ENCODE data around the gene FUT8.

Gene FUT8

GRCh38 chr14:65496178-65496993, 83.9 kb downstream of the FUT8 start:
- DNase-seq = no peak

GRCh38 chr14:65499138-65499537, 86.6 kb downstream of the FUT8 start:
- no peak for DNase-seq

- DNase-seq = no peak
Measured at GRCh38 chr14:65500075-65500474, 87.5 kb downstream of the FUT8 start.

GRCh38 chr14:65501328-65501727, 88.8 kb downstream of the FUT8 start:
- no peak for DNase-seq

- DNase-seq = no peak
Measured at GRCh38 chr14:65502676-65503124, 90.2 kb downstream of the FUT8 start.

GRCh38 chr14:65503771-65504170, 91.2 kb downstream of the FUT8 start:
- DNase-seq = no peak

GRCh38 chr14:65506801-65507200, 94.3 kb downstream of the FUT8 start:
- DNase-seq = peak; percentile 50

GRCh38 chr14:65509842-65510241, 97.3 kb downstream of the FUT8 start:
- DNase-seq = no peak

GRCh38 chr14:65513671-65514070, 101.1 kb downstream of the FUT8 start:
- no peak for DNase-seq

- no peak for DNase-seq
Measured at GRCh38 chr14:65517635-65518542, 105.4 kb downstream of the FUT8 start.

- DNase-seq = no peak
Measured at GRCh38 chr14:65528069-65528468, 115.5 kb downstream of the FUT8 start.

GRCh38 chr14:65531148-65531547, 118.6 kb downstream of the FUT8 start:
- DNase-seq = no peak

- no peak for DNase-seq
Measured at GRCh38 chr14:65533736-65534404, 121.3 kb downstream of the FUT8 start.

- no peak for DNase-seq
Measured at GRCh38 chr14:65536781-65537423, 124.4 kb downstream of the FUT8 start.

GRCh38 chr14:65548878-65549277, 136.3 kb downstream of the FUT8 start:
- no peak for DNase-seq

GRCh38 chr14:65549429-65549828, 136.9 kb downstream of the FUT8 start:
- DNase-seq = no peak

- DNase-seq = no peak
Measured at GRCh38 chr14:65550779-65551643, 138.5 kb downstream of the FUT8 start.

- DNase-seq = no peak
Measured at GRCh38 chr14:65552724-65553123, 140.2 kb downstream of the FUT8 start.

- DNase-seq = no peak
Measured at GRCh38 chr14:65554837-65555236, 142.3 kb downstream of the FUT8 start.

- no peak for DNase-seq
Measured at GRCh38 chr14:65555358-65555757, 142.8 kb downstream of the FUT8 start.

- DNase-seq = no peak
Measured at GRCh38 chr14:65558363-65558762, 145.8 kb downstream of the FUT8 start.
